ENCODE measurements around the gene C2orf92.
A peak's percentile ranks its signal among the peaks of the same experiment; 100 is the strongest.

Gene C2orf92

GRCh38 chr2:97724946-97725688, 55.6 kb downstream of the C2orf92 start:
- H3K9me3 Mint-ChIP-seq: peaks cover 5% of the 10 kb centered on the region
- H3K27me3 Mint-ChIP-seq (ENCODE audit: low read depth): peaks cover 10% of the 10 kb centered on the region
- H3K4me1 Mint-ChIP-seq: peaks cover 33% of the 10 kb centered on the region
- no peak overlapping the region for H3K4me3 Mint-ChIP-seq
- no peaks in the 10 kb centered on the region for H3K36me3 Mint-ChIP-seq (ENCODE audit: low read depth)
- peak overlapping the region in 1 of 3 experiments; percentile 72 for H3K27ac Mint-ChIP-seq
- TF ChIP-seq CTCF (IDR thresholded peaks at IDR 0.05; ENCODE audit: unreplicated experiment in 3 of 3): no peak

GRCh38 chr2:97726261-97727064, 57.0 kb downstream of the C2orf92 start:
- peak overlapping the region in 1 of 3 experiments; percentile 23 for H3K4me3 Mint-ChIP-seq
- peaks cover 9% of the 10 kb centered on the region for H3K9me3 Mint-ChIP-seq
- peak overlapping the region in 2 of 3 experiments; percentile 11 to 81 for H3K27ac Mint-ChIP-seq
- no peak for TF ChIP-seq CTCF (IDR thresholded peaks at IDR 0.05; ENCODE audit: unreplicated experiment in 3 of 3)
- H3K36me3 Mint-ChIP-seq (ENCODE audit: low read depth): no peaks in the 10 kb centered on the region
- H3K27me3 Mint-ChIP-seq (ENCODE audit: low read depth): peaks cover 10% of the 10 kb centered on the region
- peaks cover 37% of the 10 kb centered on the region for H3K4me1 Mint-ChIP-seq

- Mint-ChIP-seq H3K4me3 (no peak overlapping the region), H3K4me1 (peaks cover 42% of the 10 kb centered on the region)
These were observed 57.8 kb downstream of the C2orf92 start for GRCh38 chr2:97727296-97727695.

GRCh38 chr2:97728091-97728731, 58.7 kb downstream of the C2orf92 start:
- Mint-ChIP-seq H3K36me3 (ENCODE audit: low read depth) (no peaks in the 10 kb centered on the region), H3K9me3 (peaks cover 9% of the 10 kb centered on the region), H3K4me1 (peaks cover 37% of the 10 kb centered on the region), H3K27me3 (ENCODE audit: low read depth) (peaks cover 10% of the 10 kb centered on the region), H3K4me3 (peak overlapping the region in 2 of 3 experiments; percentile 10 to 33), H3K27ac (peak overlapping the region; percentile 67 to 93 (median 81))
- TF ChIP-seq CTCF (IDR thresholded peaks at IDR 0.05; ENCODE audit: unreplicated experiment in 3 of 3): no peak

More at GRCh38 chr2:97727296-97727695, 57.8 kb downstream of the C2orf92 start:
- TF ChIP-seq CTCF (IDR thresholded peaks at IDR 0.05; ENCODE audit: unreplicated experiment in 3 of 3): no peak
- Mint-ChIP-seq H3K27me3 (ENCODE audit: low read depth) (peaks cover 10% of the 10 kb centered on the region), H3K9me3 (peaks cover 9% of the 10 kb centered on the region), H3K27ac (peak overlapping the region; percentile 67 to 93 (median 81)), H3K36me3 (ENCODE audit: low read depth) (no peaks in the 10 kb centered on the region)

- Mint-ChIP-seq H3K4me3 (no peak overlapping the region), H3K27ac (no peak overlapping the region), H3K4me1 (peaks cover 36% of the 10 kb centered on the region), H3K27me3 (ENCODE audit: low read depth) (peaks cover 6% of the 10 kb centered on the region), H3K36me3 (ENCODE audit: low read depth) (no peaks in the 10 kb centered on the region), H3K9me3 (peaks cover 9% of the 10 kb centered on the region)
- TF ChIP-seq CTCF (IDR thresholded peaks at IDR 0.05; ENCODE audit: unreplicated experiment in 3 of 3): no peak
These were observed 60.7 kb downstream of the C2orf92 start for GRCh38 chr2:97730245-97730644.

Measured in nephron (organoid).